ENCODE measurements around the gene NEDD4L. TPM values are rescaled to one million over a fixed set of nuclear protein-coding genes. Genes with fewer than 3 reads are reported as not detected.

NEDD4L gene
- total RNA-seq, 5 donors from 2014 or later (not counting 1 experiment from before 2014, with no cell fraction given): 4.4 to 10.7 (median 6.7) TPM

DNA sequence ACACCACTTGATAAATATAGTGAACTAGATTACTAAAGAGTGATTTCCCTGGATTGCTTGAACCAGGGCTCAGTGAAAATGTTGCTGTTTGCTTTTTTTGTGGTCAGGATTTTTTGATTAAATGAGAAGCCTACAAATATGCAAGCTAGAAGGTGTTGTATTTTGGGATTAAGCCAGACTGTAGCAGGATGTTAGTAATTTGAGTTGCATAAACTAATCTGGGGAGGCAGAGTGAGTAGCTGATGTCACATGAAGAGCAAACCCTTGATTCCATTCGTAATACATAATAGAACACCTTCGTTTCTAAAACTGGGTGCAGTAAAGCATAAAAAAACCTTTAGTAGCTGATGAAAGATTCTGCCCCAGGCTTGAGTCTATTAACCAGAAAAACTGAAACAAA is 32.0 kb downstream of the NEDD4L start:
- peaks cover 3 to 17% of the 10 kb centered on the region in 2 donors for H3K27me3 Mint-ChIP-seq
- no peaks in the 10 kb centered on the region for H3K4me1 Mint-ChIP-seq
- no peaks in the 10 kb centered on the region for H3K4me1 ChIP-seq (ENCODE audit: control insufficient read depth in 1 of 2, extremely low read depth in 1 of 2, insufficient read depth in 2 of 2, low read length in 2 of 2)
- ChIA-PET CTCF (no interaction called here), POLR2A (no interaction called here)
- ATAC-seq (replicated peaks in 1 of 4) (no peak), DNase-seq (no peak)
- 100% methylated on average over 1 of the region's 2 CpGs for WGBS (ENCODE audit: insufficient coverage)
- H3K9me3 ChIP-seq: no peaks in the 10 kb centered on the region
- no peaks in the 10 kb centered on the region for H3K36me3 Mint-ChIP-seq
- H3K4me3 Mint-ChIP-seq: no peak overlapping the region
- no peaks in the 10 kb centered on the region for H3K27me3 ChIP-seq (replicated peaks in 1 of 2; ENCODE audit: control insufficient read depth in 2 of 2, extremely low read depth in 1 of 2, insufficient read depth in 2 of 2, low read length in 1 of 2)
- no peak overlapping the region for H3K4me3 ChIP-seq (ENCODE audit: control insufficient read depth in 1 of 2, extremely low read depth in 1 of 2, low read length in 1 of 2)
- H3K27ac Mint-ChIP-seq: no peak overlapping the region
- no peak overlapping the region for H3K27ac ChIP-seq (ENCODE audit: low read length)
- no peaks in the 10 kb centered on the region for H3K9me3 Mint-ChIP-seq
- no peaks in the 10 kb centered on the region for H3K36me3 ChIP-seq (ENCODE audit: control insufficient read depth in 2 of 2, extremely low read depth in 1 of 2, insufficient read depth in 1 of 2, low read length in 1 of 2)

DNA sequence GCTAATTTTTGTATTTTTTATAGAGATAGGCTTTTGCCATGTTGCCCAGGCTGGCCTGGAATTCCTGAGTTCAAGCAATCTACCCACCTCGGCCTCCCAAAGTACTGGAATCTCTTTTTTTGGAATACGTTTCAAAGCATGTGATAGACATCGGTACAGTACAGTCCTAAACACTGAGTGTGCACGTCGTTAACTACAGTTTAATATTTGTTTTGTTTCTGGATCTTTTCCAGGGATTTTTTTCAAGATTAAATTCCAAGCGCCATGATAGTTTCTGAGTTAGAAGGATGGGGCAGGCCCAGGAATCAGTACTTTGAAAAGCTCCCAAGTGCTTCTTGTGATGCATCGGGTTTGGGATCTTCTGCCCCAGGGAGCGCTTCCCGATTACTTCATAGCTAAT is 33.3 kb downstream of the NEDD4L start:
- no peak overlapping the region for H3K27ac Mint-ChIP-seq
- CTCF ChIA-PET: no interaction called here
- no peak for ATAC-seq (replicated peaks in 1 of 4)

DNA sequence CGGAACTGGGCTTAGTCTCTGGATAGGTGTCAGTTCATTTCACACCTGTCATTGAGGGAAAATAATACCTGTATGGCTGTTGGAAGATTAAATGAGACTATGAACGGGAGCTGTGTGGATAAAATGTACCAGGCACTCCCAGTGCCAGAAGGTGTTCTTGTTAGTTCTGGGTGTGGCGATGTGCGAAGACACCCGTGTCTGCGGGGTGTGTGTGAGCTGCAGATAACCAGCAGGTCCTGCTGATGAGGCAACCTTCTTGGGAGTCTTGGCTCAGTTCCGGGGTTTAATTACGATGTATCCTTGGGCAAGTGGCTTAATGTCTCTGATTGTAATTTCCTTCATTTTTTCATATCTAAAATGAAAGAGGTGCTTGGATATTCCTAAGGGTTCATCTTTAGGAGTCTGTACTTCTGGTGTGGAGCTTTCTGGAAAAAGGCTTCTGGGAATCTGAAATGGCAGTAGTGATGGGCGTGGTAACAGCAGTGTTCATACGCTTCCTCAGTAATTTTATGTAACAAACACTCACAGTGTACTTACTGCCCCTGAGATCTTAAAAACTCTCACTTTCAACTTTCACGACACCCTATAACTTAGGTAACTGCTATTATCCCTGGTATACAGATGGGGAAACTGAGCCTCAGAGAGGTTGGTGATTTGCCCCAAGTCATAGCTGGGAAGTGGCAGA is 35.0 kb downstream of the NEDD4L start:
- Histone ChIP-seq H3K4me1 (ENCODE audit: control insufficient read depth in 1 of 2, extremely low read depth in 1 of 2, insufficient read depth in 2 of 2, low read length in 2 of 2) (no peaks in the 10 kb centered on the region), H3K9me3 (no peaks in the 10 kb centered on the region), H3K27ac (ENCODE audit: low read length) (no peak overlapping the region), H3K27me3 (replicated peaks in 1 of 2; ENCODE audit: control insufficient read depth in 2 of 2, extremely low read depth in 1 of 2, insufficient read depth in 2 of 2, low read length in 1 of 2) (no peaks in the 10 kb centered on the region), H3K4me3 (ENCODE audit: control insufficient read depth in 1 of 2, extremely low read depth in 1 of 2, low read length in 1 of 2) (no peak overlapping the region), H3K36me3 (ENCODE audit: control insufficient read depth in 2 of 2, extremely low read depth in 1 of 2, insufficient read depth in 1 of 2, low read length in 1 of 2) (no peaks in the 10 kb centered on the region)
- WGBS (ENCODE audit: insufficient coverage): 93% methylated on average over 6 of the region's 11 CpGs
- Mint-ChIP-seq H3K27me3 (peaks cover 2 to 18% of the 10 kb centered on the region in 2 donors), H3K4me3 (no peak overlapping the region), H3K9me3 (no peaks in the 10 kb centered on the region), H3K27ac (no peak overlapping the region), H3K36me3 (no peaks in the 10 kb centered on the region), H3K4me1 (no peaks in the 10 kb centered on the region)
- ChIA-PET POLR2A (no interaction called here), CTCF (no interaction called here)
- ATAC-seq (replicated peaks in 1 of 4) (no peak), DNase-seq (no peak)

More for the DNA sequence above, 33.3 kb downstream of the NEDD4L start:
- Mint-ChIP-seq H3K4me1 (no peaks in the 10 kb centered on the region), H3K27me3 (peaks cover 2 to 17% of the 10 kb centered on the region in 2 donors), H3K4me3 (no peak overlapping the region), H3K36me3 (no peaks in the 10 kb centered on the region), H3K9me3 (no peaks in the 10 kb centered on the region)
- Histone ChIP-seq H3K36me3 (ENCODE audit: control insufficient read depth in 2 of 2, extremely low read depth in 1 of 2, insufficient read depth in 1 of 2, low read length in 1 of 2) (no peaks in the 10 kb centered on the region), H3K4me3 (ENCODE audit: control insufficient read depth in 1 of 2, extremely low read depth in 1 of 2, low read length in 1 of 2) (no peak overlapping the region), H3K27ac (ENCODE audit: low read length) (no peak overlapping the region), H3K9me3 (no peaks in the 10 kb centered on the region), H3K27me3 (replicated peaks in 1 of 2; ENCODE audit: control insufficient read depth in 2 of 2, extremely low read depth in 1 of 2, insufficient read depth in 2 of 2, low read length in 1 of 2) (no peaks in the 10 kb centered on the region), H3K4me1 (ENCODE audit: control insufficient read depth in 1 of 2, extremely low read depth in 1 of 2, insufficient read depth in 2 of 2, low read length in 2 of 2) (no peaks in the 10 kb centered on the region)
- DNase-seq: no peak
- WGBS (ENCODE audit: insufficient coverage): 86% methylated on average over 5 of the region's 9 CpGs
- POLR2A ChIA-PET: no interaction called here

DNA sequence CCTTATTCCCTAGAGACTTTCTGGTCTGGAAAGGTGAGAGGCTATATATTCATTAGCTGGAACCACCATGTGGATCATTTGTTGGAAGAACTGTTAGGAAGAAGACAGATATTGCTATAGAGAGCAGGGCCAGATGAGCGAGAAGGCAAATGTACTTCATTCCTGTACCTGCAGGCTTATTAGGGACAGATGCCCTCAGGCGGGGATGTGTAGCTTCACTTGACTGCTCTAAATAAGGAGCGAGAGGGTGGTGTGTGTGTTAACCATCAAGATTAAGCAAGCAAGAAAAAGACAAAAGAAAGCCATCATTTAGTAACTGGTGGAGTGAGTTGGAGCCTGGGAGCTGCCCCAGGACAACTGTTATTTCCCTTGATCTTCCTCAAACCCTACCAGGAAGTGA is 36.4 kb downstream of the NEDD4L start:
- no CpG with 5 or more reads among the region's 3 CpGs for WGBS (ENCODE audit: insufficient coverage)

DNA sequence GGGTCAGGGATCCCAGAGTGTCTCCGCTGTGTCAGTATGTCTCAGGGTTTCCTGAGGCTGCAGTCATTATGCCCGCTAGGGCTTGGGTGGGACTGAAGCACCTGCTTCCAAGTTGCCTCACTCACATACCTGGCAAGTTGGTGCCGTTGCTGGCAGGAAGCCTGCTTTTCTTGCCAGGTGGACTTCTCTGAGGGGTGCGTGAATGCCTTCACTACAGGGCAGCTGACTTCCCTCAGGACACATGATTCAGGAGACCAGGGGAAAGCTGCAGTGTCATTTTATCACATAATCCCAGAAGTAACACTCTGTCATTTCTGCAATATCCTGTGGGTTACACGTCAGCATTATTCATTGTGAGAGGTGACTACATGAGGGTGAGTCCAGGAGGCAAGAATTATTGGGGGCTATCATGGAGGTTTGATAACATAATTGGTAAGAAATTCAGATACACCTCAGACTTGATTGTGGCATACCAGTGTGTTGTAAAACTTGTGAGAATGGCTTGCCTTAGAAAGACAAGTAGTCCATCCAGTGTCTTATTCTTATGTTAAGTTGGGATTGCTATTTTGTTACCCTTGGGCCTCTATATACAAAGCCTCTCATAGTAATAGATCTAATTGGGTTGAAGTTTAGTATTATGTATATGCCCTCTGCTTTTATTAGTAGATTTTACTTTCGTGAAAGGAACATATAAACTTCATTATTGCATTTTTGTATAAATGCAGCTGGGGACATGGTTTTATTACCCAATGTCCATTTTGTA is 44.1 kb downstream of the NEDD4L start:
- no peak for ATAC-seq (replicated peaks in 1 of 4)
- 26% methylated on average over 3 of the region's 6 CpGs for WGBS (ENCODE audit: insufficient coverage)
- Mint-ChIP-seq H3K4me1 (no peaks in the 10 kb centered on the region), H3K36me3 (no peaks in the 10 kb centered on the region), H3K4me3 (no peak overlapping the region), H3K9me3 (peaks cover 0 to 10% (median 5%) of the 10 kb centered on the region in 3 donors), H3K27me3 (peaks cover 0 to 17% of the 10 kb centered on the region in 2 donors), H3K27ac (no peak overlapping the region)
- ChIA-PET CTCF (no interaction called here), POLR2A (interaction anchor here in 1 of 2 donors (0.7 kb wide), 1 partner anchor 15 kb away, joined by 13 read pairs; no protein-coding TSS in a partner anchor)
- H3K4me1 ChIP-seq (ENCODE audit: control insufficient read depth in 1 of 2, extremely low read depth in 1 of 2, insufficient read depth in 2 of 2, low read length in 2 of 2): no peaks in the 10 kb centered on the region
- no peak for DNase-seq
- no peaks in the 10 kb centered on the region for H3K36me3 ChIP-seq (ENCODE audit: control insufficient read depth in 2 of 2, extremely low read depth in 1 of 2, insufficient read depth in 1 of 2, low read length in 1 of 2)
- H3K4me3 ChIP-seq (ENCODE audit: control insufficient read depth in 1 of 2, extremely low read depth in 1 of 2, low read length in 1 of 2): no peak overlapping the region
- H3K27me3 ChIP-seq (replicated peaks in 1 of 2; ENCODE audit: control insufficient read depth in 2 of 2, extremely low read depth in 1 of 2, insufficient read depth in 2 of 2, low read length in 1 of 2): no peaks in the 10 kb centered on the region
- no peak overlapping the region for H3K27ac ChIP-seq (ENCODE audit: low read length)
- no peaks in the 10 kb centered on the region for H3K9me3 ChIP-seq

More for the DNA sequence above, 36.4 kb downstream of the NEDD4L start:
- Histone ChIP-seq H3K27me3 (replicated peaks in 1 of 2; ENCODE audit: control insufficient read depth in 2 of 2, extremely low read depth in 1 of 2, insufficient read depth in 2 of 2, low read length in 1 of 2) (no peaks in the 10 kb centered on the region), H3K36me3 (ENCODE audit: control insufficient read depth in 2 of 2, extremely low read depth in 1 of 2, insufficient read depth in 1 of 2, low read length in 1 of 2) (no peaks in the 10 kb centered on the region), H3K9me3 (no peaks in the 10 kb centered on the region), H3K27ac (ENCODE audit: low read length) (no peak overlapping the region), H3K4me1 (ENCODE audit: control insufficient read depth in 1 of 2, extremely low read depth in 1 of 2, insufficient read depth in 2 of 2, low read length in 2 of 2) (no peaks in the 10 kb centered on the region), H3K4me3 (ENCODE audit: control insufficient read depth in 1 of 2, extremely low read depth in 1 of 2, low read length in 1 of 2) (no peak overlapping the region)
- peaks cover 0 to 21% of the 10 kb centered on the region in 2 donors for H3K27me3 Mint-ChIP-seq
- DNase-seq: no peak
- H3K27ac Mint-ChIP-seq: no peak overlapping the region
- H3K4me1 Mint-ChIP-seq: no peaks in the 10 kb centered on the region
- no peak for ATAC-seq (replicated peaks in 1 of 4)
- H3K4me3 Mint-ChIP-seq: no peak overlapping the region
- CTCF ChIA-PET: interaction anchor here (0.5 to 1.0 kb wide), 3 partner anchors 9 to 41 kb away, joined by 3 to 5 read pairs (median 4); no protein-coding TSS in a partner anchor
- H3K36me3 Mint-ChIP-seq: no peaks in the 10 kb centered on the region
- POLR2A ChIA-PET: no interaction called here
- no peaks in the 10 kb centered on the region for H3K9me3 Mint-ChIP-seq

DNA sequence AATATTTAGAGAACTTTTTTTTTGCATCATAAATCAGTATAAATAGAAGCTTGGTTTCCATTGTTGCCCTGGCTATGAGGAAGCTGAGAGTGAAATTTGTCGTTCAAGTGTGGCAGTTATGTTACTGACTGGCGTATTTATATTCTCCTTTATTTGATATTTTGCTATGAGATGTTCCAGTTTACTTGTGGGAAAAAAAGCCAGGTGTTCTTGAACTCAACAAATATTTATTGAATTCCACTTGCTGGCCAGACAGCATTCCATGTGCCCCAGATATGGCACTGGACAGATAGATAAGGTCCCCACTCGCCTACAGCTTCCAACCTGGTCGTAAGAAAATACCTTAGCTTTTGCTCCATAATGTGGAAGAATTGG is 44.7 kb downstream of the NEDD4L start:
- Histone ChIP-seq H3K36me3 (ENCODE audit: control insufficient read depth in 2 of 2, extremely low read depth in 1 of 2, insufficient read depth in 1 of 2, low read length in 1 of 2) (no peaks in the 10 kb centered on the region), H3K9me3 (no peaks in the 10 kb centered on the region), H3K4me3 (ENCODE audit: control insufficient read depth in 1 of 2, extremely low read depth in 1 of 2, low read length in 1 of 2) (no peak overlapping the region), H3K27ac (ENCODE audit: low read length) (no peak overlapping the region), H3K4me1 (ENCODE audit: control insufficient read depth in 1 of 2, extremely low read depth in 1 of 2, insufficient read depth in 2 of 2, low read length in 2 of 2) (no peaks in the 10 kb centered on the region), H3K27me3 (replicated peaks in 1 of 2; ENCODE audit: control insufficient read depth in 2 of 2, extremely low read depth in 1 of 2, insufficient read depth in 2 of 2, low read length in 1 of 2) (no peaks in the 10 kb centered on the region)
- H3K4me3 Mint-ChIP-seq: no peak overlapping the region
- H3K4me1 Mint-ChIP-seq: no peaks in the 10 kb centered on the region
- no peak for ATAC-seq (replicated peaks in 1 of 4)
- WGBS (ENCODE audit: insufficient coverage): no CpG with 5 or more reads among the region's 4 CpGs
- no peak for DNase-seq
- POLR2A ChIA-PET: interaction anchor here in 1 of 2 donors (0.7 kb wide), 1 partner anchor 15 kb away, joined by 13 read pairs; no protein-coding TSS in a partner anchor
- H3K27me3 Mint-ChIP-seq: peaks cover 0 to 15% of the 10 kb centered on the region in 2 donors
- H3K36me3 Mint-ChIP-seq: no peaks in the 10 kb centered on the region
- H3K9me3 Mint-ChIP-seq: peaks cover 0 to 10% (median 5%) of the 10 kb centered on the region in 3 donors
- CTCF ChIA-PET: no interaction called here
- no peak overlapping the region for H3K27ac Mint-ChIP-seq

All from T-cell (primary cell).